ENCODE data around the gene NHS.
"Not testable (repeated sequence)": the region's sequence is repeated elsewhere in the genome, so short reads cannot be mapped to it uniquely, and the experiment has no call there.

NHS gene

DNA sequence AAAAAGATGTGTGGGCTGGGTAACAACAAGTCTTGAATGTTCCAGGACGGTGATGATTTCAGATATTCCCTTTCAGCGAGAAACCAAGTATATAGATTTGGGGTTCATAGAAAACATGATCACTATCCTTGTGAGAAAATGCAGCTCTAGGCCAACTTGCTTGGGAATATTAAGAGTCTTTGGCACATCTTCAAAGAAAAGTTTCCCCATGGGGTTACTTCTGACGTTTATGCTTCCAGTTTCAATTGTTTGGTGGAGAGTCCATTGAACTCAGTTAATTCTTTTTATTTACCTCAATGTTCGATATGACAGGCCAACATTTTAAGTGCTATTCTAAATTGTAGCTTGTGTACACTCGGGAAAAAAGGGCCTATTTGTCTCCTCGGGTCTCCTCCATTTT, 126.7 kb downstream of the NHS start:
- DNase-seq: no peak

DNA sequence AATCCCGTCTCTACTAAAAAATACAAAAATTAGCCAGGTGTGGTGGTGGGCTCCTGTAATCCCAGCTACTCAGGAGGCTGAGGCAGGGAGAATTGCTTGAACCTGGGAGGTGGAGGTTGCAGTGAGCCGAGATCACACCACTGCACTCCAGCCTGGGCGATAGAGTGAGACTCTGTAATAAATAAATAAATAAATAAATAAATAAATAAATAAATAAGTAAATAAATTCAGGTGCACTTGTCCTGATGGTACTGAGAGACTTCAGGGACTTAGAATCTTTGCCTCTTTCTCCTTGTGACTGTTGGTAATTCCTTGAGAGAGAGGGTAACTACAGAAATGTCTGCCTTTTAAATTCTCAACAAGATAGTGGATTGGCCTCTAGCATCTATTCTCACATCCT, 131.4 kb downstream of the NHS start:
- not testable (repeated sequence) for DNase-seq

DNA sequence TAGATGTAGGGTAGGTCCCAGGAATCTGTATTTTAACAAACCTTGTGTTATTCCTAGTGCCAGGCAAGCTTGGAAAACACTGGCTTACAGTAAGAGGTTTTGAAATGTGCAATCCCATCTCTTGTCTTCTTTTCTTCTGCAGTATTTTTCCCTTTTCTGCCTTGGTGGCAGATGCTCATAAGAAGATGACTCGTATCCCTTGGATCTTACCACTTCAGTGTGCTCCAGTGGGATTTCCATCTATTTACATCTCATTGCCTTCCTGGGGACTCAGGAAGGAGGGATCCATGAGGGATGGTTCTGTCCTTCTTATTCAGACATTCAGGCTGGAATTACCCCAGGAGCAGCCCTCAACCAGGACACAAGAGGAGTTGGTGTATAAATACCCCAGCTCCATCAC, 136.6 kb downstream of the NHS start:
- no peak for DNase-seq

DNA sequence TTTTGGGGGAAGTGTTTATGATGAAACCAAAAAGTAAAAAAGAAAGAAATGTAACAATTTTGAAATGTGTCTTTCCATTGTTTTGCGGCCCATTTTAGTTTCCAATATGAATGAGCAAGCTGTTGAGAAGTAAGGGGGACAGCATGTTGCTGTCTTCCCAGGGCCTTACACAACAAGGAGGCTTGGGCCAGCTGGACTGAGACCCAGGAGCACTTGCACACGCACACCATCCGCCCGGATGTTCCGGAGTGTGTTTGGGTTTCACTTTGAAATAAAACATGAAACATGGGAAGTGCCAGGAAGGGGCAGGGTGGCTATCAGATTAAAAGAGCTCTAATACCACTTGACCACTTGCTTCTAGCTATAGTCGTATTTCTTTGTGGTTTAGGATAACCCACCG, 144.4 kb downstream of the NHS start:
- DNase-seq: no peak

GRCh38 chrX:17520016-17520615, 145.1 kb downstream of the NHS start:
- no peak for DNase-seq

GRCh38 chrX:17521871-17522693, 147.1 kb downstream of the NHS start:
- DNase-seq: no peak

GRCh38 chrX:17525266-17525665, 150.3 kb downstream of the NHS start:
- no peak for DNase-seq

- DNase-seq: no peak
These were observed 151.0 kb downstream of the NHS start for GRCh38 chrX:17525762-17526555.

GRCh38 chrX:17527135-17527701, 152.2 kb downstream of the NHS start:
- DNase-seq: no peak

DNA sequence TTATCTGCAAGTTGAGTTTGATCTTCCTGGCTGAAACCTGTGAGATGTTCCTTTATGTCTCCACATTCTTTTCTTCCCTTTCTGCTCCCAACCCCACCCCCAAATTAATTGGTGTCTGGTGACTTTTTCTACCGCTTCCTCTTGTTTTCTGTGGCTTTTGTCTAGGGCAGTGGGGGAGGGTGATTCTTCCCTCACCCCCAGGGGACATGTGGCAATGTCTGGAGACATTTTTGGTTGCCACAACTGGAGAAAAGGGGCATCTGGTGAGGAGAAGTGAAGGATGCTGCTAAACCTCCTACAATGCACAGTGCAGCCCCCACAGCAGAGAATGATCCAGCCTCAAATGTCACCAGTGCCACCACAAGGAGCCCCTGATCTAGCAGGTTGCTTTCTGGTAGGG, 152.9 kb downstream of the NHS start:
- DNase-seq: no peak

GRCh38 chrX:17529151-17529745, 154.2 kb downstream of the NHS start:
- no peak for DNase-seq

DNA sequence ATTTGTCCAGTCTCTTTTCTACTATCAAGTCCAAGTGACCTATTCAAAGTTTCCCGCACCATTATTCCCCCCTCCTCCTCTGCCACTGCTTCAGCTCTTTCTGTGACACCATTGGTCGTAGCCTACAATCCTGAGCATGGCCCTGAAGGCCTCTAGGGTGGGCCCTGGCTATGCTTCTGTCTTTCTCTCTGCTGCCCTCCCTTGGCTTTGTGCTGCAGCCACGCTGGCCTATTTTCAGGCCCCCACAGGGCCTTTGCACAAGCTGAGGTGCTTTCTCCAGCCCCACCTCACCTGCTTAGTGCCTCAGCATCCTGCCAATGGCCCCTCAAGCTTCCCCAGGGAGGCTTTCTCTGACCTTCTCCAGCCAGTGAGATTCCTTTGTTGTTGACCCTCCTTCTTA, 156.5 kb downstream of the NHS start:
- no peak for DNase-seq

GRCh38 chrX:17535229-17535628, 160.2 kb downstream of the NHS start:
- DNase-seq: no peak

DNA sequence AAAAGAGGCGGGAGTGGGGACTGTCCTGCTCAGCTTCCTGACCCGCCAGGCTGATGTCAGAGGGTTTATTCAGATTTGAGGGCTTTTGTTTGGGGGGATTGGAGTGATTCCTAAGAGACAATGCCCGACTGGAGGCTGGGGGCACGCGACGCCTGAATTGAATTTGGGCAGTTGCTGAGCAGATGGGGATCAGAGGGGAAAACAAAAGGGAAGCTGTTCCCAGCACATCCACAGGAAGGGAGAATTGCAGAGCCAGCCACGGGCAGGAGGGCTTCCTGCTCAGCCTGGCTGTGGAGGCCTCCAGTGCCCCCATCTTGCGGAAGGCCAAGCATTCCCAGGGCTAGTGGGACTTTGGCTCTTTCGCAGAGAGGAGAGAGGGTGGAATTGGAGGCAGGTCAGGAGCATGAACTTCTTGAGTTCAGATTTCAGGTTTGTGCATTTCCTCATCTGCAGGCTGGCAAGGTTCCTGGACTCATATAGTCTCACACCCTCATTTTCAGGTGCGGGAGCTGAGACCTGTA, 162.8 kb downstream of the NHS start:
- no peak for DNase-seq

DNA sequence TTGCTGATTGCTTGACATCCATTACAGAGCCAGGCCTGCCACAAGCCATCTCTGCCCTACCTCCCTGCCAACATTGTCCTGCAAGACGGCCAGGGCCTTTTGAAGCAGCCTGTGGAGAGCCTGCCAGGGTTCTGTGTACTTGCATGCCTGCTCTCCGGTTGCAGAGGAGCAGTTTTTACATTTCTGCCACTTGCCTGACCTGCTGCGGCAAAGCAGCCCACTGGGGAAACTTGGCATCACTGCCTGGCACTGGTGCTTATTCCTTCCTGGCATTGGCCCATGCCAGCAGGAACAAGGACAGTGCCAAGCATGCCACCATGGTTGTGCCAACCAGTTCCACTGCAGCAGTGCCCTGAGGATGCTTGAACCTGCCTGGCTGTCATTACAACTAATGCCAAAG, 167.1 kb downstream of the NHS start:
- DNase-seq: no peak

GRCh38 chrX:17544821-17545220, 169.8 kb downstream of the NHS start:
- DNase-seq: no peak

- DNase-seq: no peak
These were observed 171.4 kb downstream of the NHS start for GRCh38 chrX:17546356-17546755.

- no peak for DNase-seq
These were observed 172.7 kb downstream of the NHS start for GRCh38 chrX:17547658-17548057.

- DNase-seq: no peak
These were observed 174.2 kb downstream of the NHS start for GRCh38 chrX:17549107-17549651.

DNA sequence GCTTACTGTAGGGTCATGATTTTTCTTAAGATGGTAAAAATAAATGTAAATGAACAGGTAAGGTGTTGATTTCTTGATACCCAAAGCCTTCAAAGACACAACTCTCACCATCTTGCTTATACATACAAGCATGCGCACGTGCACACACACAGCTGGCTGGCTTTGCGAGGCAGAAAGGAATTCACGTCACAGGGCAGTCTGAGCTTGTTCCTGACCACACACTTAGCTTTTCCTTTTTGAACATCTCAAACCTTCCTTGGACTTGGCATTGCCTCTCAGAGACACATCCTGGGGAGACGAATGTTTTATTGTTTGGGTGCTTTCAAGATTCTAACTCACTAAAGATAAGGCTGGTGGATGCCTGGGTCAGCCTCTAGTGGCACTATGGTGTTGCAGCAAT, 175.0 kb downstream of the NHS start:
- no peak for DNase-seq

GRCh38 chrX:17552044-17552650, 177.1 kb downstream of the NHS start:
- DNase-seq: no peak

DNA sequence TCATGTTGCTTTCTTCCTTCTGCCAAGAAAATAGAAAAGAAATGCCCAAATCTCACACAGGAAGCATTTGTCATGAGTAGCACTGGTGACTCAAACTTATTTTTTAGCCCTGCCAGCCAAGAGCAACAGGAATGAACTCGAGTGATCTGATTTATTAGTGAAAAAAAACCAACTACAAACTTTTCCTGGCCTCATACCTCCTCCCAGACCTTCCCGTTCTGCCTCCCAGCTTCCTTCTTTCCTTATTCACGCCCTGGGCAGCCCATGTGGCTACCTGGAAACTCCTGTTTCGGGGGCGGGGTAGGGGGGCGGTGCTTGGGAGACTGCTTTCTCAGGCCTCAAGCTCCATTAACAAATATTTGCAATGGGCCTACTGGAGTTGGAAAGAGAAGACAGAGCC, 178.5 kb downstream of the NHS start:
- no peak for DNase-seq
